Measurements from ENCODE around the gene RNF220.
A peak's percentile ranks its signal among the peaks of the same experiment; 100 is the strongest.

Gene RNF220

DNA sequence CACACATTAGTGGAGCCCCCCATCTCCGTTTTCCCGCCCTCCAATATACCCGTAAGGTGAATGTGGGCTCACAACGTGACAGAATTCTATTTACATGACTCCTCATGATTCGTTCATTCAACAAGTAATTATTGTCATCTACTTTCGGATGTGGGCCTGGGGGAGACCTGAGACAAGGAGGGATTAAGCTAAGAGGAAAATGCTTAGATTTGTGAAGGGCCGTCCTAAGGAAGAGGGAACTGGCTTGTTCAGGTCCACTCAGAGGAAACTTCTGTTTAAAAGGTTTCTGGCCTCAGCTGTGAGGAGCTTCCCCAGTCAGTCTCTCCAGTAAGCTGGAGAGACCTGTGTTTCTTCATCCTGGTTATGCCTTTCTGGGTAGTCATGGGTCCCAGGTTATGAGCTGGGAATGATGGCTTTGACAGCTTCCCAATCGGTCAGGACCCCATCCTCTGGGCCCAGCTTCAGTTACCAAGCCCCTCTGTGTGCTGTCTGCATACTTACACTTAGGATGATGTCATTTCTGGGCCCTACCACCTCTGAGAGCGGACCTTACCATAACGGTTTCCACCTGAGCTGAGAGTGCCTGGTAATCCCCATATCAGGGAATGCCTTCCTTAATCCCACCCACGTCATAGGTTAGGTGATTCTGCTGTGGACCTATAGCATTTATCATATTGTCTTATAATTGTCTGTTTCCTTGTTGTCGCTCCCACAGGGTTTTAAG, 49.3 kb upstream of the RNF220 start:
- Histone ChIP-seq H3K27ac (ENCODE audit: extremely low read depth, low read depth, low read length) (no peak overlapping the region), H3K4me3 (ENCODE audit: low read depth, low read length) (no peak overlapping the region; the same call in 1 of the 2 replicates), H3K36me3 (ENCODE audit: control insufficient read depth in 2 of 2, insufficient read depth in 1 of 2, low read length in 2 of 2) (peaks cover 0 to 10% of the 10 kb centered on the region in 2 experiments; a peak in 2 of 3 replicates), H3K9me3 (ENCODE audit: control insufficient read depth, insufficient read depth, low read depth, low read length) (no peaks in the 10 kb centered on the region), H3K4me1 (ENCODE audit: control insufficient read depth, insufficient read depth, low read length) (peaks cover 11% of the 10 kb centered on the region)
- CTCF ChIA-PET, result interaction anchor here (0.6 to 0.9 kb wide), 4 partner anchors 9 to 275 kb away, joined by 3 to 4 read pairs (median 3); no protein-coding TSS in a partner anchor
- POLR2A ChIA-PET, result interaction anchor here (0.6 to 0.9 kb wide), 3 partner anchors 9 to 361 kb away, joined by 3 to 4 read pairs (median 3); no protein-coding TSS in a partner anchor
- TF ChIP-seq ZBTB17 (tag by site-specific recombination; IDR thresholded peaks at IDR 0.05), result peak; percentile 25
- no peak for TF ChIP-seq ZNF155 (tag by site-specific recombination; IDR thresholded peaks at IDR 0.05)
- TF ChIP-seq ZNF239 (tag by site-specific recombination; IDR thresholded peaks at IDR 0.05), result no peak
- no peak for TF ChIP-seq ZNF658 (tag by site-specific recombination; IDR thresholded peaks at IDR 0.05)
- TF ChIP-seq ZFP69B (tag by site-specific recombination; IDR thresholded peaks at IDR 0.05), result peak; percentile 83; the same call in 1 of the 2 replicates
- no peak for TF ChIP-seq ZNF548 (tag by site-specific recombination; IDR thresholded peaks at IDR 0.05)
- TF ChIP-seq, protein P1, sequence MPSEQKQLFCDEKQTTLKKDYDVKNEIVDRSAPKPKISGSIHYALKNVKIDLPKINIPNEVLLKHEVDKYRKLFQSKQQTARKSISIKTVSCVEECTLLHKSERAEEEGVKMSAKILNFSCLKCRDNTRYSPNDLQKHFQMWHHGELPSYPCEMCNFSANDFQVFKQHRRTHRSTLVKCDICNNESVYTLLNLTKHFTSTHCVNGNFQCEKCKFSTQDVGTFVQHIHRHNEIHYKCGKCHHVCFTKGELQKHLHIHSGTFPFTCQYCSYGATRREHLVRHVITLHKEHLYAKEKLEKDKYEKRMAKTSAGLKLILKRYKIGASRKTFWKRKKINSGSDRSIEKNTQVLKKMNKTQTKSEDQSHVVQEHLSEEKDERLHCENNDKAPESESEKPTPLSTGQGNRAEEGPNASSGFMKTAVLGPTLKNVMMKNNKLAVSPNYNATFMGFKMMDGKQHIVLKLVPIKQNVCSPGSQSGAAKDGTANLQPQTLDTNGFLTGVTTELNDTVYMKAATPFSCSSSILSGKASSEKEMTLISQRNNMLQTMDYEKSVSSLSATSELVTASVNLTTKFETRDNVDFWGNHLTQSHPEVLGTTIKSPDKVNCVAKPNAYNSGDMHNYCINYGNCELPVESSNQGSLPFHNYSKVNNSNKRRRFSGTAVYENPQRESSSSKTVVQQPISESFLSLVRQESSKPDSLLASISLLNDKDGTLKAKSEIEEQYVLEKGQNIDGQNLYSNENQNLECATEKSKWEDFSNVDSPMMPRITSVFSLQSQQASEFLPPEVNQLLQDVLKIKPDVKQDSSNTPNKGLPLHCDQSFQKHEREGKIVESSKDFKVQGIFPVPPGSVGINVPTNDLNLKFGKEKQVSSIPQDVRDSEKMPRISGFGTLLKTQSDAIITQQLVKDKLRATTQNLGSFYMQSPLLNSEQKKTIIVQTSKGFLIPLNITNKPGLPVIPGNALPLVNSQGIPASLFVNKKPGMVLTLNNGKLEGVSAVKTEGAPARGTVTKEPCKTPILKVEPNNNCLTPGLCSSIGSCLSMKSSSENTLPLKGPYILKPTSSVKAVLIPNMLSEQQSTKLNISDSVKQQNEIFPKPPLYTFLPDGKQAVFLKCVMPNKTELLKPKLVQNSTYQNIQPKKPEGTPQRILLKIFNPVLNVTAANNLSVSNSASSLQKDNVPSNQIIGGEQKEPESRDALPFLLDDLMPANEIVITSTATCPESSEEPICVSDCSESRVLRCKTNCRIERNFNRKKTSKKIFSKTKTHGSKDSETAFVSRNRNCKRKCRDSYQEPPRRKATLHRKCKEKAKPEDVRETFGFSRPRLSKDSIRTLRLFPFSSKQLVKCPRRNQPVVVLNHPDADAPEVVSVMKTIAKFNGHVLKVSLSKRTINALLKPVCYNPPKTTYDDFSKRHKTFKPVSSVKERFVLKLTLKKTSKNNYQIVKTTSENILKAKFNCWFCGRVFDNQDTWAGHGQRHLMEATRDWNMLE (tag by site-specific recombination; conservative IDR thresholded peaks at IDR 0.05; ENCODE audit: low read depth), result peak; percentile 12; the same call in 1 of the 2 replicates
- no peak for TF ChIP-seq ZNF747 (tag by site-specific recombination; IDR thresholded peaks at IDR 0.05)
- TF ChIP-seq, protein P2, sequence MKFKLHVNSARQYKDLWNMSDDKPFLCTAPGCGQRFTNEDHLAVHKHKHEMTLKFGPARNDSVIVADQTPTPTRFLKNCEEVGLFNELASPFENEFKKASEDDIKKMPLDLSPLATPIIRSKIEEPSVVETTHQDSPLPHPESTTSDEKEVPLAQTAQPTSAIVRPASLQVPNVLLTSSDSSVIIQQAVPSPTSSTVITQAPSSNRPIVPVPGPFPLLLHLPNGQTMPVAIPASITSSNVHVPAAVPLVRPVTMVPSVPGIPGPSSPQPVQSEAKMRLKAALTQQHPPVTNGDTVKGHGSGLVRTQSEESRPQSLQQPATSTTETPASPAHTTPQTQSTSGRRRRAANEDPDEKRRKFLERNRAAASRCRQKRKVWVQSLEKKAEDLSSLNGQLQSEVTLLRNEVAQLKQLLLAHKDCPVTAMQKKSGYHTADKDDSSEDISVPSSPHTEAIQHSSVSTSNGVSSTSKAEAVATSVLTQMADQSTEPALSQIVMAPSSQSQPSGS (tag by site-specific recombination; IDR thresholded peaks at IDR 0.05; ENCODE audit: low read depth), result peak; percentile 95
- 0 out of 2 replicates have a peak, but pooled peaks have one; percentile 28 for TF ChIP-seq ZNF558 (tag by site-specific recombination; IDR thresholded peaks at IDR 0.05)
- no peak; the same call in 1 of the 2 replicates for TF ChIP-seq MZF1 (tag by site-specific recombination; IDR thresholded peaks at IDR 0.05; ENCODE audit: borderline replicate concordance)
- TF ChIP-seq, protein P3, sequence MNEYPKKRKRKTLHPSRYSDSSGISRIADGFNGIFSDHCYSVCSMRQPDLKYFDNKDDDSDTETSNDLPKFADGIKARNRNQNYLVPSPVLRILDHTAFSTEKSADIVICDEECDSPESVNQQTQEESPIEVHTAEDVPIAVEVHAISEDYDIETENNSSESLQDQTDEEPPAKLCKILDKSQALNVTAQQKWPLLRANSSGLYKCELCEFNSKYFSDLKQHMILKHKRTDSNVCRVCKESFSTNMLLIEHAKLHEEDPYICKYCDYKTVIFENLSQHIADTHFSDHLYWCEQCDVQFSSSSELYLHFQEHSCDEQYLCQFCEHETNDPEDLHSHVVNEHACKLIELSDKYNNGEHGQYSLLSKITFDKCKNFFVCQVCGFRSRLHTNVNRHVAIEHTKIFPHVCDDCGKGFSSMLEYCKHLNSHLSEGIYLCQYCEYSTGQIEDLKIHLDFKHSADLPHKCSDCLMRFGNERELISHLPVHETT (tag by site-specific recombination; IDR thresholded peaks at IDR 0.05), result no peak
- TF ChIP-seq ZNF121 (tag by site-specific recombination; IDR thresholded peaks at IDR 0.05), result no peak
- peak; percentile 69; the same call in 1 of the 2 replicates for TF ChIP-seq SCRT1 (tag by site-specific recombination; IDR thresholded peaks at IDR 0.05; ENCODE audit: borderline replicate concordance)
- TF ChIP-seq ZNF677 (tag by site-specific recombination; IDR thresholded peaks at IDR 0.05), result no peak
- no peak for TF ChIP-seq ZNF629 (tag by site-specific recombination; IDR thresholded peaks at IDR 0.05)
- TF ChIP-seq, protein P4, sequence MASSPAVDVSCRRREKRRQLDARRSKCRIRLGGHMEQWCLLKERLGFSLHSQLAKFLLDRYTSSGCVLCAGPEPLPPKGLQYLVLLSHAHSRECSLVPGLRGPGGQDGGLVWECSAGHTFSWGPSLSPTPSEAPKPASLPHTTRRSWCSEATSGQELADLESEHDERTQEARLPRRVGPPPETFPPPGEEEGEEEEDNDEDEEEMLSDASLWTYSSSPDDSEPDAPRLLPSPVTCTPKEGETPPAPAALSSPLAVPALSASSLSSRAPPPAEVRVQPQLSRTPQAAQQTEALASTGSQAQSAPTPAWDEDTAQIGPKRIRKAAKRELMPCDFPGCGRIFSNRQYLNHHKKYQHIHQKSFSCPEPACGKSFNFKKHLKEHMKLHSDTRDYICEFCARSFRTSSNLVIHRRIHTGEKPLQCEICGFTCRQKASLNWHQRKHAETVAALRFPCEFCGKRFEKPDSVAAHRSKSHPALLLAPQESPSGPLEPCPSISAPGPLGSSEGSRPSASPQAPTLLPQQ (tag by site-specific recombination; IDR thresholded peaks at IDR 0.05), result peak; percentile 85
- TF ChIP-seq ZNF341 (tag by site-specific recombination; IDR thresholded peaks at IDR 0.05; ENCODE audit: low read depth), result no peak
- TF ChIP-seq ZNF335 (tag by site-specific recombination; conservative IDR thresholded peaks at IDR 0.05), result peak; percentile 77
- peak; percentile 20; the same call in 1 of the 2 replicates for TF ChIP-seq ZNF184 (tag by site-specific recombination; IDR thresholded peaks at IDR 0.05)
- TF ChIP-seq ZNF560 (tag by site-specific recombination; IDR thresholded peaks at IDR 0.05; ENCODE audit: borderline replicate concordance), result no peak
- TF ChIP-seq, protein P5, sequence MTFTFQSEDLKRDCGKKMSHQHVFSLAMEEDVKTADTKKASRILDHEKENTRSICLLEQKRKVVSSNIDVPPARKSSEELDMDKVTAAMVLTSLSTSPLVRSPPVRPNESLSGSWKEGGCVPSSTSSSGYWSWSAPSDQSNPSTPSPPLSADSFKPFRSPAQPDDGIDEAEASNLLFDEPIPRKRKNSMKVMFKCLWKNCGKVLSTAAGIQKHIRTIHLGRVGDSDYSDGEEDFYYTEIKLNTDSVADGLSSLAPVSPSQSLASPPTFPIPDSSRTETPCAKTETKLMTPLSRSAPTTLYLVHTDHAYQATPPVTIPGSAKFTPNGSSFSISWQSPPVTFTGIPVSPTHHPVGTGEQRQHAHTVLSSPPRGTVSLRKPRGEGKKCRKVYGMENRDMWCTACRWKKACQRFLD (tag by site-specific recombination; IDR thresholded peaks at IDR 0.05), result no peak
- TF ChIP-seq ZNF133 (tag by site-specific recombination; IDR thresholded peaks at IDR 0.05), result no peak
